Stomach (tissue), 9 donors: ENCODE measurements around the gene CDH8. TPM values are rescaled to one million over a fixed set of nuclear protein-coding genes. Genes with fewer than 3 reads are reported as not detected.

ENCODE experiments used
- DNase-seq, 2 donors: peaks; one replicate each; pipeline versions ENCODE4 v3.0.0 to v3.0.0-alpha.2; 2013 to 2019
- H3K27ac ChIP-seq, 5 donors: fragments of 200-600 bp in 4 of 5; sonication (generic) in 4 of 5; one replicate each; pipeline ENCODE4 v1.5.1; 2013 to 2019; ENCODE audit warnings: mild to moderate bottlenecking in 1 of 5, moderate library complexity in 1 of 5
- H3K27me3 ChIP-seq, 3 donors: fragments of 200-600 bp; sonication (generic); one replicate each; pipeline ENCODE4 v1.5.1; 2017 to 2019; ENCODE audit warnings: mixed run types in 1 of 3
- H3K36me3 ChIP-seq, 4 donors: fragments of 200-600 bp; sonication (generic); 1 replicate in 3 of 4; 2 replicates in 1 of 4; pipeline ENCODE4 v1.5.1; 2016 to 2019
- H3K4me1 ChIP-seq, 4 donors: fragments of 200-600 bp; sonication (generic); one replicate each; pipeline ENCODE4 v1.5.1; 2016 to 2019
- H3K4me3 ChIP-seq, 4 donors: fragments of 200-600 bp; sonication (generic) in 3 of 4; one replicate each; pipeline ENCODE4 v1.5.1; 2016 to 2019; ENCODE audit warnings: mild to moderate bottlenecking in 1 of 4
- H3K9me3 ChIP-seq, 4 donors: fragments of 200-600 bp; sonication (generic); one replicate each; pipeline ENCODE4 v1.5.1; 2016 to 2019
- EP300 ChIP-seq: sonication (generic); formaldehyde crosslinking; IDR thresholded peaks from one replicate; pipeline ENCODE4 v1.6.1; 2017; ENCODE audit warnings: antibody characterized with exemption
- POLR2A ChIP-seq, 4 donors: fragments of 450-650 bp; IDR thresholded peaks; one replicate each; pipeline ENCODE4 v1.6.1; 2016; ENCODE audit warnings: antibody characterized with exemption in 4 of 4, control low read depth in 2 of 4, mild to moderate bottlenecking in 1 of 4, moderate library complexity in 1 of 4
- POLR2AphosphoS5 ChIP-seq, 3 donors: sonication (generic); formaldehyde crosslinking; IDR thresholded peaks; one replicate each; pipeline ENCODE4 v1.6.1; 2016; ENCODE audit warnings: antibody characterized with exemption in 3 of 3
- WGBS, 5 donors: extraction: QIAGEN DNeasy Blood & Tissue Kit in 3 of 5; methylation state at CpG; one replicate each; pipeline versions ENCODE4 v1.1.5 to v1.1.7; 2013 to 2018; 5-methylcytosine and 5-hydroxymethylcytosine counted together
- intact Hi-C: fragments of 100-400 bp; cut with DNase I; formaldehyde crosslinking; loops from one replicate; pipeline ENCODE4 v1.15.1; 2023; ENCODE audit warnings: low total_unique reads
- polyA plus RNA-seq, 3 donors: library from polyadenylated mRNA; stranded (reverse); fragments of 200-250 nt; gene quantifications; one replicate each; pipeline ENCODE4 v1.2.3, GENCODE V29; 2013
- total RNA-seq, 5 donors: library from RNA; depleted of rRNA; stranded (reverse); fragments of >200 nt; gene quantifications; one replicate each; pipeline versions ENCODE4 v1.1.0 to v1.2.3, GENCODE V29; 2014 to 2016
- TF ChIP-seq, protein P1 (sequence below), 7 experiments: fragments of 450-650 bp in 4 of 7; fragments of 200-600 bp in 3 of 7; sonication (generic) in 3 of 7; IDR thresholded peaks; one replicate each; pipeline ENCODE4 v1.5.1; 2016 to 2019; ENCODE audit warnings: antibody characterized with exemption in 7 of 7, control low read depth in 2 of 7, mild to moderate bottlenecking in 1 of 7
- donor health status: healthy with polysubstance abuse.
- donor health status: Bipolar disorder and iron deficiency.
- donor health status: healthy.

Gene CDH8
- total and polyA plus RNA-seq, 8 donors = 0.13 to 6.4 TPM; not detected in 6

DNA sequence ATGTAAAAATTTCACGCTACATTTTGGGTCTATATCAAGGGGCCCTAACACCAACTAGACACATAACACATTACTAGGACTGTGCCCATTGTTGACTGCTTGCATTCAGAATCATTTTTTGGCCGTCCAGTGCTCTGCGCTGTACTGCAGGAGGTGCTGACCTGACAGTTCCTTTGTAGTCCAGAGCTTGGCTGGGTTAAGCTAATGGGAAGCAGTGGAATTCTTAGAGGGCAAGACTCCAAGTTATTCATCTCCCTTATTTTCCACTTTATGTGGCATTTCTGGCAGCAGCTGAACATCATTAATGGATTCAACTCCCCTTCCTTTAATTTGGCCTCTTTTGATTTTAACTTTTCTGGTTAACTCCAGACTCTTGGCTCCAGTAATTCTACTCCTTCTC, 351.7 kb downstream of the CDH8 start:
- DNase-seq = peak in 1 of 2 donors; percentile 20
- H3K27me3 ChIP-seq = no peaks in the 10 kb centered on the region
- no peak overlapping the region for H3K4me3 ChIP-seq
- no peaks in the 10 kb centered on the region for H3K4me1 ChIP-seq
- intact Hi-C loops = no loop called here
- no peaks in the 10 kb centered on the region for H3K9me3 ChIP-seq
- no peak overlapping the region for H3K27ac ChIP-seq
- TF ChIP-seq POLR2AphosphoS5 (IDR thresholded peaks at IDR 0.05) = no peak
- TF ChIP-seq POLR2A (IDR thresholded peaks at IDR 0.05) = no peak
- no peak for TF ChIP-seq EP300
- TF ChIP-seq, protein P1, sequence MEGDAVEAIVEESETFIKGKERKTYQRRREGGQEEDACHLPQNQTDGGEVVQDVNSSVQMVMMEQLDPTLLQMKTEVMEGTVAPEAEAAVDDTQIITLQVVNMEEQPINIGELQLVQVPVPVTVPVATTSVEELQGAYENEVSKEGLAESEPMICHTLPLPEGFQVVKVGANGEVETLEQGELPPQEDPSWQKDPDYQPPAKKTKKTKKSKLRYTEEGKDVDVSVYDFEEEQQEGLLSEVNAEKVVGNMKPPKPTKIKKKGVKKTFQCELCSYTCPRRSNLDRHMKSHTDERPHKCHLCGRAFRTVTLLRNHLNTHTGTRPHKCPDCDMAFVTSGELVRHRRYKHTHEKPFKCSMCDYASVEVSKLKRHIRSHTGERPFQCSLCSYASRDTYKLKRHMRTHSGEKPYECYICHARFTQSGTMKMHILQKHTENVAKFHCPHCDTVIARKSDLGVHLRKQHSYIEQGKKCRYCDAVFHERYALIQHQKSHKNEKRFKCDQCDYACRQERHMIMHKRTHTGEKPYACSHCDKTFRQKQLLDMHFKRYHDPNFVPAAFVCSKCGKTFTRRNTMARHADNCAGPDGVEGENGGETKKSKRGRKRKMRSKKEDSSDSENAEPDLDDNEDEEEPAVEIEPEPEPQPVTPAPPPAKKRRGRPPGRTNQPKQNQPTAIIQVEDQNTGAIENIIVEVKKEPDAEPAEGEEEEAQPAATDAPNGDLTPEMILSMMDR (IDR thresholded peaks at IDR 0.05) = no peak
- WGBS, 5 donors = 54 to 75% (median 71%) methylated on average over 3 of the region's 3 CpGs
- no peaks in the 10 kb centered on the region for H3K36me3 ChIP-seq

DNA sequence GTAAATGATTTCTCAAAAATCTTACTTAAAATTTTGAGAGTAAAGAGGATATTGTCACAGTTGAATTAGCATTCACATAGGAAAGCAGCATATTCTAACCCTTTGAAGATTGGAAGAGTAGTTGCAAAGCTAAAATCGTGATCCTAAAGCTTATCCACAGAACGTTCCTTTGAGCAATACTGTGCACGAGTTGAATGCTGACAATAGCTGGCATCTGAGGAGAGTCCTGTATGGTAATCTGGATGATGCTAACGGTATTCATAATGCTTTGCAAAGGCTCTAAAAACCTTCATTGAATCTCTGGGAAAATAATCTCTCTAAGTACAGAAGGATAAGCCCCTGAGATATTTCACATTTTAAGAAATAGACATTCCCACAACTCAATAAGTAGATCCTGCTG, 354.6 kb downstream of the CDH8 start:
- intact Hi-C loops = no loop called here
- H3K4me1 ChIP-seq = no peaks in the 10 kb centered on the region
- no peak for DNase-seq
- no peak overlapping the region for H3K27ac ChIP-seq
- 61 to 73% (median 68%) methylated on average over 4 of the region's 4 CpGs for WGBS, 5 donors
- peaks cover 0 to 12% (median 0%) of the 10 kb centered on the region in 4 donors for H3K9me3 ChIP-seq
- TF ChIP-seq, protein P1 (IDR thresholded peaks at IDR 0.05) = no peak
- TF ChIP-seq POLR2A (IDR thresholded peaks at IDR 0.05) (no peak), POLR2AphosphoS5 (IDR thresholded peaks at IDR 0.05) (no peak), EP300 (no peak)
- no peak overlapping the region for H3K4me3 ChIP-seq
- H3K27me3 ChIP-seq = no peaks in the 10 kb centered on the region
- no peaks in the 10 kb centered on the region for H3K36me3 ChIP-seq

DNA sequence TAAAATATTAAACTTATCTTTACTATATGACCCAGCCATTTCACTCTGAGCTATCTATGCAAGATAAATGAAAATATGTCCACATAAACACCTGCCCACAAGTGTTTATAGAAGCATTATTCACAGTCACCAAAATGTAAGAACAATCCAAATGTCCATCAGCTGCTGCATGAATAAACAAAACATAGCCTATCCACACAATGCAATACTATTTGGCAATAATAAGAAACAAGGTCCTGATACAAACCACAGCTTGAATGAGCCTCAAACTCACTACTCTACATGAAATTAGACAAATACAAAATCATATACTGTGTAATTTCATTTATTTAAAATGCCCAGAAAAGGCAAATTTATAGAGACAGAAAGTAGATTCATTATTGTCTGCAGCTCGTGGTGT, 355.1 kb downstream of the CDH8 start:
- TF ChIP-seq POLR2A (IDR thresholded peaks at IDR 0.05) (no peak), POLR2AphosphoS5 (IDR thresholded peaks at IDR 0.05) (no peak), EP300 (no peak)
- TF ChIP-seq, protein P1 (IDR thresholded peaks at IDR 0.05) = no peak
- intact Hi-C loops = no loop called here
- 28 to 51% (median 44%) methylated on average over 1 of the region's 1 CpG for WGBS, 5 donors
- H3K27me3 ChIP-seq = no peaks in the 10 kb centered on the region
- no peaks in the 10 kb centered on the region for H3K36me3 ChIP-seq
- peaks cover 0 to 12% (median 0%) of the 10 kb centered on the region in 4 donors for H3K9me3 ChIP-seq
- no peaks in the 10 kb centered on the region for H3K4me1 ChIP-seq
- no peak overlapping the region for H3K4me3 ChIP-seq
- no peak overlapping the region for H3K27ac ChIP-seq
- DNase-seq = no peak

DNA sequence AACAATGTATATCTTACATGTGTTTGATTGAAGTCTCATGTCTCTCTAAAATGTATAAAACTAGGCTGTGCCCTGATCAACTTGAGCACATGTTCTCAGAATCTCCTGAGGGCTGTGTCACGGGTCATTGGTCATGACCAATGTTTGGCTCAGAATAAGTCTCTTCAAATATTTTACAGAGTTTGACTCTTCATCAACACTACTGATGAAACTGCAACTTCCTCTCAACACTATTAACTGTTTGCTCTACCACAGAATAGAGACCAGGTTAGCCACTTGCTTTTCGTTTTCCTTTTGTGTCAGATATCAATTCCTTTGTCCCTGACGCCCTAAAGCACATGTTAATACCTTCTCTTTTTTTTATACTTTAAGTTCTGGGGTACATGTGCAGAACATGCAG, 358.1 kb downstream of the CDH8 start:
- H3K4me3 ChIP-seq = no peak overlapping the region
- no peaks in the 10 kb centered on the region for H3K4me1 ChIP-seq
- peaks cover 0 to 12% (median 0%) of the 10 kb centered on the region in 4 donors for H3K9me3 ChIP-seq
- intact Hi-C loops = no loop called here
- 63 to 75% (median 71%) methylated on average over 3 of the region's 3 CpGs for WGBS, 5 donors
- TF ChIP-seq POLR2AphosphoS5 (IDR thresholded peaks at IDR 0.05) = no peak
- no peak for TF ChIP-seq EP300
- TF ChIP-seq, protein P1 (IDR thresholded peaks at IDR 0.05) = no peak
- no peaks in the 10 kb centered on the region for H3K27me3 ChIP-seq
- no peaks in the 10 kb centered on the region for H3K36me3 ChIP-seq
- DNase-seq = no peak
- no peak overlapping the region for H3K27ac ChIP-seq
